ENCODE data around the gene C5. TPM values are rescaled to one million over a fixed set of nuclear protein-coding genes. Genes with fewer than 3 reads are reported as not detected.
"Not testable (repeated sequence)": the region's sequence is repeated elsewhere in the genome, so short reads cannot be mapped to it uniquely, and the experiment has no call there.

C5 gene
- total and polyA plus RNA-seq, 2 experiments from 2014 or later = 13.8 to 55.4 TPM

DNA sequence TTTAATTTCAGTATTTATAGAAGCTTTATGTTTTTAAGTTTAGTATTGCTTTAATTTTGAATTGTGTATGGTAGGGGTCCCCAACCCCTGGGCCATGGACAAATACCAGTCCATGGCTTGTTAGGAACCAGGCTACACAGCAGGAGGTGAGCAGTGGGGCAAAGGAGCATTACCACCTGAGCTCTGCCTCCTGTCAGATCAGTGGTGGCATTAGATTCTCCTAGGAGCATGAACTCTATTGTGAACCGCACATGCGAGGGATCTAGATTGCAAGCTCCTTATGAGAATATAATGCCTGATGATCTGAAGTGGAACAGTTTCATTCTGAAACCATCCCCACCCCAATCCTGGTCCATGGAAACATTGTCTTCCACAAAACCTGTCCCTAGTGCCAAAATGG, 1.9 kb downstream of the C5 start:
- Histone ChIP-seq H3K27me3 (no peaks in the 10 kb centered on the region), H2AFZ (no peak overlapping the region), H3K9me3 (ENCODE audit: low read depth) (no peaks in the 10 kb centered on the region), H3K9me2 (replicated peaks; ENCODE audit: insufficient read depth) (no peaks in the 10 kb centered on the region), H3K79me2 (peaks cover 13% of the 10 kb centered on the region), H3K36me3 (replicated peaks; ENCODE audit: insufficient read depth, low read depth) (no peaks in the 10 kb centered on the region), H3K27ac (no peak overlapping the region), H3K4me2 (peak overlapping the region; percentile 67), H3K4me3 (no peak overlapping the region), H4K20me1 (ENCODE audit: insufficient read depth, poor library complexity, severe bottlenecking) (no peaks in the 10 kb centered on the region), H3K4me1 (ENCODE audit: insufficient read depth) (peaks cover 7% of the 10 kb centered on the region)
- 94% methylated on average over 2 of the region's 2 CpGs for whole genome bisulfite sequencing (ENCODE audit: low lambda C conversion rate, missing lambda C conversion rate)
- TF ChIP-seq EZH2 (IDR thresholded peaks at IDR 0.05; ENCODE audit: borderline replicate concordance) (no peak), EZH2phosphoT487 (IDR thresholded peaks at IDR 0.05; ENCODE audit: low read depth, severe bottlenecking, unreplicated experiment) (no peak)
- TF ChIP-seq, protein P1, sequence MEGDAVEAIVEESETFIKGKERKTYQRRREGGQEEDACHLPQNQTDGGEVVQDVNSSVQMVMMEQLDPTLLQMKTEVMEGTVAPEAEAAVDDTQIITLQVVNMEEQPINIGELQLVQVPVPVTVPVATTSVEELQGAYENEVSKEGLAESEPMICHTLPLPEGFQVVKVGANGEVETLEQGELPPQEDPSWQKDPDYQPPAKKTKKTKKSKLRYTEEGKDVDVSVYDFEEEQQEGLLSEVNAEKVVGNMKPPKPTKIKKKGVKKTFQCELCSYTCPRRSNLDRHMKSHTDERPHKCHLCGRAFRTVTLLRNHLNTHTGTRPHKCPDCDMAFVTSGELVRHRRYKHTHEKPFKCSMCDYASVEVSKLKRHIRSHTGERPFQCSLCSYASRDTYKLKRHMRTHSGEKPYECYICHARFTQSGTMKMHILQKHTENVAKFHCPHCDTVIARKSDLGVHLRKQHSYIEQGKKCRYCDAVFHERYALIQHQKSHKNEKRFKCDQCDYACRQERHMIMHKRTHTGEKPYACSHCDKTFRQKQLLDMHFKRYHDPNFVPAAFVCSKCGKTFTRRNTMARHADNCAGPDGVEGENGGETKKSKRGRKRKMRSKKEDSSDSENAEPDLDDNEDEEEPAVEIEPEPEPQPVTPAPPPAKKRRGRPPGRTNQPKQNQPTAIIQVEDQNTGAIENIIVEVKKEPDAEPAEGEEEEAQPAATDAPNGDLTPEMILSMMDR (IDR thresholded peaks at IDR 0.05; ENCODE audit: poor library complexity) = no peak
- DNase-seq (ENCODE audit: low spot score) = no peak

DNA sequence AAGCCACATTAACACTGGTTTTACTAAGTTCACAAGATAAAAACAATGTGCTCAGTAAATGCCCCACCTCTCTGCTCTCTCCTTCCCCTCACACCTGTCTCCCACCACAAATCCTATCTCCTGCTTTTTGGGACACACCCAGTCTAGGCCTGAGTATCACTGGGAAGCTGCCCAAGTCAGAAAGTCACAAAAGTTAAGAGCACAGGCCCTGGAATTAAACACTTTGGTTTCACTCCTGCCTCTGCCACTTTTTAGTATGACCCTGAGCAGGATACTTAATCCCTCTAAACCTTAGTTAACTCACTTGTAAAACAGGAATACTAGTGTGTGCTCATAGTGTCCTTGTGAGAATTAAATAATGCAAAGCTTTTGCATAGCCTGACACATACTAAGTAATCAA, 11.3 kb downstream of the C5 start:
- Histone ChIP-seq H4K20me1 (ENCODE audit: insufficient read depth, poor library complexity, severe bottlenecking) (no peaks in the 10 kb centered on the region), H3K4me2 (no peak overlapping the region), H3K27ac (peak overlapping the region; percentile 29), H3K79me2 (no peaks in the 10 kb centered on the region), H3K36me3 (replicated peaks; ENCODE audit: insufficient read depth, low read depth) (no peaks in the 10 kb centered on the region), H3K9me2 (replicated peaks; ENCODE audit: insufficient read depth) (no peaks in the 10 kb centered on the region), H2AFZ (no peak overlapping the region), H3K27me3 (no peaks in the 10 kb centered on the region), H3K9me3 (ENCODE audit: low read depth) (no peaks in the 10 kb centered on the region), H3K4me3 (no peak overlapping the region), H3K4me1 (ENCODE audit: insufficient read depth) (no peaks in the 10 kb centered on the region)
- no peak for DNase-seq (ENCODE audit: low spot score)
- TF ChIP-seq EZH2phosphoT487 (IDR thresholded peaks at IDR 0.05; ENCODE audit: low read depth, severe bottlenecking, unreplicated experiment) = no peak
- TF ChIP-seq, protein P1 (IDR thresholded peaks at IDR 0.05; ENCODE audit: poor library complexity) = no peak
- no peak for TF ChIP-seq EZH2 (IDR thresholded peaks at IDR 0.05; ENCODE audit: borderline replicate concordance)

DNA sequence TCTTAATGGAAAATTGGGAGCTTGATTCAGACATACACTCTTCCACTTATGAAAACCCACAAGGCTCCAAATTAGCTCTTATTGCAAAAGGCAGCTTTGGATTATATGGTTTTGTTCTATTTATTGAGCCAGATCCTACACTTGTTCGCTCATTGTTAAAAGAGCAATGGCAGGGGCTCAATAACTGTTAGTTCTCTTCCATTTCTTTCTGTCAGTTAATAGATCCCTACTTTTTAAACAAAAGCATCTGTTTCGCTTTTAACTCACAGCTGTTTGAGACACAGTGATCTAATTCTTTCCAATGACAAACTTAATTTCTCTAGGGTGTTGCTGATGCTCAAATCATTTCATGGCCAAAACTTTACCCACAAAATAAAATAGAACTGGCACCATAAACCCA, 11.7 kb downstream of the C5 start:
- Histone ChIP-seq H3K27me3 (no peaks in the 10 kb centered on the region), H3K4me1 (ENCODE audit: insufficient read depth) (no peaks in the 10 kb centered on the region), H3K79me2 (no peaks in the 10 kb centered on the region), H3K4me3 (no peak overlapping the region), H4K20me1 (ENCODE audit: insufficient read depth, poor library complexity, severe bottlenecking) (no peaks in the 10 kb centered on the region), H3K36me3 (replicated peaks; ENCODE audit: insufficient read depth, low read depth) (no peaks in the 10 kb centered on the region), H3K9me3 (ENCODE audit: low read depth) (no peaks in the 10 kb centered on the region), H3K4me2 (no peak overlapping the region), H2AFZ (no peak overlapping the region), H3K9me2 (replicated peaks; ENCODE audit: insufficient read depth) (no peaks in the 10 kb centered on the region), H3K27ac (peak overlapping the region; percentile 29)
- TF ChIP-seq, protein P1 (IDR thresholded peaks at IDR 0.05; ENCODE audit: poor library complexity) = no peak
- no peak for TF ChIP-seq EZH2 (IDR thresholded peaks at IDR 0.05; ENCODE audit: borderline replicate concordance)
- no peak for TF ChIP-seq EZH2phosphoT487 (IDR thresholded peaks at IDR 0.05; ENCODE audit: low read depth, severe bottlenecking, unreplicated experiment)
- no peak for DNase-seq (ENCODE audit: low spot score)
- 64% methylated on average over 2 of the region's 2 CpGs for WGBS (ENCODE audit: low lambda C conversion rate, missing lambda C conversion rate)

DNA sequence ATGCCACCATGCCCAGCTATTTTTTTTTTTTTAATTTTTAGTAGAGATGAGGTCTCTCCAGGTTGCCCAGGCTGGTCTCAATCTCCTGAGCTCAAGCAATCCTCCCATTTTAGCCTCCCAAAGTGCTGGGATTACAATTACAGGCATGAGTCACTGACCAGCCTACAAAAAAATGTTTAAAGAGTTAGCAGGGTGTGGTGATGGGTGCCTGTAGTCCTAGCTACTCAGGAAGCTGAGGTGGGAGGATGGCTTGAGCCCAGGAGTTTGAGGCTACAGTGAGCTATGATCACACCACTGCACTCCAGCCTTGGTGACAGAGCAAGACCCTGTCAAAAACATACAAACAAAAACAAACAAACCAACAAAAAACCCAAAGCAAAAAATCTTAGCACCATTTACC, 14.4 kb downstream of the C5 start:
- DNase-seq (ENCODE audit: low spot score); H3K4me1 ChIP-seq (ENCODE audit: insufficient read depth): not testable (repeated sequence)

More for the DNA sequence above, 14.4 kb downstream of the C5 start:
- H3K4me2 ChIP-seq; H3K27me3 ChIP-seq; H3K36me3 ChIP-seq (replicated peaks; ENCODE audit: insufficient read depth, low read depth); H3K79me2 ChIP-seq; H4K20me1 ChIP-seq (ENCODE audit: insufficient read depth, poor library complexity, severe bottlenecking); H3K27ac ChIP-seq; H3K9me3 ChIP-seq (ENCODE audit: low read depth); H2AFZ ChIP-seq; H3K9me2 ChIP-seq (replicated peaks; ENCODE audit: insufficient read depth); H3K4me3 ChIP-seq: not testable (repeated sequence)

Data from hepatocyte (in vitro differentiated cells).